ENCODE measurements around the gene CC2D1A.

DNA sequence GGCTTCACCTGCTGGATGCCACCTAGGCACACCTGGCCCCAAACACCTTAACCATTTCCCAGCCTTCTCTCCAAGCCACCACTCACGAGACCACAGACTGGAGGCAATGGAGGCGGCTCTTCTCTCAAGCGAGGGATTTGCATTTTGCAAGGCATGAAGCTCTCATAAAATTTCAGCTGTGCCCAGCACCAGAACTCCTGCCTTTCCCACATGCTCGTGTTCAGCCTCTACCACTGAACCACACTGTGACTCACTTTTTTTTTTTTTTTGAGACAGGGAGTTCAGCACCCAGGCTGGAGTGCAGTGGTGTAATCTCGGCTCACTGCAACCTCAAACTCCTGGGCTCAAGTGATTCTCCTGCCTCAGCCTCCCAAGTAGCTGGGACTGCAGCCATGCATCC is 18.5 kb upstream of the CC2D1A start:
- no peak for TF ChIP-seq POLR2AphosphoS5 (IDR thresholded peaks at IDR 0.05)
- TF ChIP-seq, protein P1, sequence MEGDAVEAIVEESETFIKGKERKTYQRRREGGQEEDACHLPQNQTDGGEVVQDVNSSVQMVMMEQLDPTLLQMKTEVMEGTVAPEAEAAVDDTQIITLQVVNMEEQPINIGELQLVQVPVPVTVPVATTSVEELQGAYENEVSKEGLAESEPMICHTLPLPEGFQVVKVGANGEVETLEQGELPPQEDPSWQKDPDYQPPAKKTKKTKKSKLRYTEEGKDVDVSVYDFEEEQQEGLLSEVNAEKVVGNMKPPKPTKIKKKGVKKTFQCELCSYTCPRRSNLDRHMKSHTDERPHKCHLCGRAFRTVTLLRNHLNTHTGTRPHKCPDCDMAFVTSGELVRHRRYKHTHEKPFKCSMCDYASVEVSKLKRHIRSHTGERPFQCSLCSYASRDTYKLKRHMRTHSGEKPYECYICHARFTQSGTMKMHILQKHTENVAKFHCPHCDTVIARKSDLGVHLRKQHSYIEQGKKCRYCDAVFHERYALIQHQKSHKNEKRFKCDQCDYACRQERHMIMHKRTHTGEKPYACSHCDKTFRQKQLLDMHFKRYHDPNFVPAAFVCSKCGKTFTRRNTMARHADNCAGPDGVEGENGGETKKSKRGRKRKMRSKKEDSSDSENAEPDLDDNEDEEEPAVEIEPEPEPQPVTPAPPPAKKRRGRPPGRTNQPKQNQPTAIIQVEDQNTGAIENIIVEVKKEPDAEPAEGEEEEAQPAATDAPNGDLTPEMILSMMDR (IDR thresholded peaks at IDR 0.05): no peak
